A549 (cell line): ENCODE results near the gene CINP. TPM values are rescaled to one million over a fixed set of nuclear protein-coding genes. Genes with fewer than 3 reads are reported as not detected.

Experiments
- ATAC-seq, 2 experiments: fragments of 200-7000 bp in 1 of 2; fragments of >200 bp in 1 of 2; cut with Nextera tagmentation in 1 of 2; cut with Tn5 transposase in 1 of 2; 3 replicates each; pipeline versions ENCODE4 v1.8.0 to v1.9.1; 2018 to 2020; ENCODE audit warnings: mild to moderate bottlenecking in 1 of 2, moderate library complexity in 1 of 2
- CTCF ChIA-PET: fragments of 300-600 bp; sonication (Branson Sonifier 250); formaldehyde crosslinking; extraction: SDS; loops from one replicate; lab custom pipeline; 2021; ENCODE audit warnings: antibody characterized with exemption, inconsistent platforms; lab: Yijun Ruan, JAX
- POLR2A ChIA-PET: fragments of 350-600 bp; formaldehyde crosslinking; extraction: SDS; loops from one replicate; lab custom pipeline; 2021; ENCODE audit warnings: antibody characterized with exemption, inconsistent platforms; lab: Yijun Ruan, JAX
- DNase-seq, 2 experiments: peaks; one replicate each; pipeline versions ENCODE4 v3.0.0 to v3.0.0-alpha.2; 2011 to 2016; ENCODE audit warnings: low read depth in 1 of 2, low spot score in 1 of 2
- FAIRE-seq: peaks from 2 replicates; lab custom pipeline; 2011; peaks lifted over from hg19 to GRCh38; lab: Jason Lieb, UNC
- H3K27ac ChIP-seq, 2 experiments: fragments of >200 bp; sonication (Bioruptor Twin); formaldehyde crosslinking; 3 replicates each; pipeline ENCODE4 v1.5.1; 2016 to 2017
- H3K4me1 ChIP-seq: fragments of >200 bp; sonication (Bioruptor Twin); formaldehyde crosslinking; 3 replicates; pipeline ENCODE4 v1.6.1; 2016
- H3K4me2 ChIP-seq: fragments of >200 bp; sonication (Bioruptor Twin); formaldehyde crosslinking; 3 replicates; pipeline ENCODE4 v1.6.1; 2016
- H3K4me3 ChIP-seq: fragments of >200 bp; sonication (Bioruptor Twin); formaldehyde crosslinking; 3 replicates; pipeline ENCODE4 v1.5.1; 2016
- H3K9me3 ChIP-seq: fragments of >200 bp; sonication (Bioruptor Twin); formaldehyde crosslinking; 3 replicates; pipeline ENCODE4 v1.6.1; 2016
- ATOH8 ChIP-seq: fragments of 250-450 bp; sonication (Bioruptor Pico); IDR thresholded peaks from 2 replicates; pipeline ENCODE4 v1.5.0; 2020; ENCODE audit warnings: low read depth, mild to moderate bottlenecking, moderate library complexity
- BCL3 ChIP-seq: fragments of >200 bp; sonication (Bioruptor Twin); formaldehyde crosslinking; IDR thresholded peaks from 3 replicates; pipeline ENCODE4 v1.6.1; 2016
- CEBPB ChIP-seq, 2 experiments: fragments of >200 bp in 1 of 2; sonication (Bioruptor Twin) in 1 of 2; formaldehyde crosslinking in 1 of 2; IDR thresholded peaks; 2 replicates each; pipeline ENCODE4 v1.6.1; 2012 to 2016
- CHD2 ChIP-seq: fragments of 150-350 bp; IDR thresholded peaks from 2 replicates; pipeline ENCODE4 v1.6.1; 2014; ENCODE audit warnings: low read length; ENCODE audit not compliant: partially characterized antibody
- CHD4 ChIP-seq: fragments of 200-600 bp; sonication (generic); IDR thresholded peaks from 2 replicates; pipeline ENCODE4 v1.6.1; 2016; ENCODE audit warnings: antibody characterized with exemption, mild to moderate bottlenecking, borderline replicate concordance
- EHF ChIP-seq: fragments of 250-450 bp; sonication (Bioruptor Pico); IDR thresholded peaks from 2 replicates; pipeline ENCODE4 v1.5.0; 2020; ENCODE audit warnings: mild to moderate bottlenecking
- EHMT2 ChIP-seq: fragments of 200-600 bp; sonication (generic); IDR thresholded peaks from 2 replicates; pipeline ENCODE4 v1.6.1; 2016; ENCODE audit warnings: antibody characterized with exemption, low read depth, mild to moderate bottlenecking, moderate library complexity
- ELK1 ChIP-seq: fragments of 150-350 bp; IDR thresholded peaks from 2 replicates; pipeline ENCODE4 v1.6.1; 2014; ENCODE audit warnings: low read depth, mild to moderate bottlenecking, low read length
- ESRRA ChIP-seq: fragments of 150-350 bp; IDR thresholded peaks from 2 replicates; pipeline ENCODE4 v1.6.1; 2014; ENCODE audit warnings: mild to moderate bottlenecking, low read length, borderline replicate concordance
- GATA3 ChIP-seq: IDR thresholded peaks from 2 replicates; pipeline ENCODE4 v1.6.1; 2012; ENCODE audit warnings: borderline replicate concordance
- HDAC2 ChIP-seq: fragments of 200-600 bp; sonication (generic); IDR thresholded peaks from 2 replicates; pipeline ENCODE4 v1.6.1; 2016
- HES2 ChIP-seq: fragments of >200 bp; sonication (Bioruptor Twin); formaldehyde crosslinking; IDR thresholded peaks from 2 replicates; pipeline ENCODE4 v1.6.1; 2016
- HEYL ChIP-seq: fragments of 250-450 bp; sonication (Bioruptor Pico); IDR thresholded peaks from 2 replicates; pipeline ENCODE4 v1.8.0; 2021; ENCODE audit warnings: mild to moderate bottlenecking, moderate library complexity
- HOXA7 ChIP-seq: fragments of 250-450 bp; sonication (Bioruptor Pico); IDR thresholded peaks from 2 replicates; pipeline ENCODE4 v1.5.0; 2020; ENCODE audit warnings: mild to moderate bottlenecking, moderate library complexity
- HOXB5 ChIP-seq: fragments of 250-450 bp; sonication (Bioruptor Pico); IDR thresholded peaks from 2 replicates; pipeline ENCODE4 v1.5.0; 2020; ENCODE audit warnings: mild to moderate bottlenecking, moderate library complexity
- JUN ChIP-seq, 2 experiments: fragments of >200 bp; sonication (Bioruptor Twin); formaldehyde crosslinking; IDR thresholded peaks; 2 replicates in 1 of 2; 3 replicates in 1 of 2; pipeline ENCODE4 v1.6.1; 2016 to 2017
- JUNB ChIP-seq: fragments of >200 bp; sonication (Bioruptor Twin); formaldehyde crosslinking; IDR thresholded peaks from 2 replicates; pipeline ENCODE4 v1.6.1; 2016
- KDM5A ChIP-seq: fragments of 200-600 bp; sonication (generic); IDR thresholded peaks from 2 replicates; pipeline ENCODE4 v1.6.1; 2016; ENCODE audit warnings: antibody characterized with exemption, mild to moderate bottlenecking
- NPAS2 ChIP-seq: fragments of 250-450 bp; sonication (Bioruptor Pico); IDR thresholded peaks from 2 replicates; pipeline ENCODE4 v1.8.0; 2022; ENCODE audit warnings: mild to moderate bottlenecking, moderate library complexity, borderline replicate concordance
- NR3C1 ChIP-seq: fragments of >200 bp; sonication (Bioruptor Twin); formaldehyde crosslinking; IDR thresholded peaks from 3 replicates; pipeline ENCODE4 v1.6.1; 2017
- RAD21 ChIP-seq, 2 experiments: fragments of >200 bp in 1 of 2; sonication (Bioruptor Twin) in 1 of 2; formaldehyde crosslinking in 1 of 2; IDR thresholded peaks in 1 of 2; conservative IDR thresholded peaks in 1 of 2; 2 replicates in 1 of 2; 3 replicates in 1 of 2; pipeline ENCODE4 v1.6.1; 2012 to 2018; ENCODE audit warnings: inconsistent platforms in 1 of 2
- RARB ChIP-seq: fragments of 250-450 bp; sonication (Bioruptor Pico); IDR thresholded peaks from 2 replicates; pipeline ENCODE4 v1.8.0; 2021; ENCODE audit warnings: mild to moderate bottlenecking, moderate library complexity
- RCOR1 ChIP-seq: fragments of 150-350 bp; IDR thresholded peaks from 2 replicates; pipeline ENCODE4 v1.6.1; 2014; ENCODE audit warnings: antibody characterized with exemption, low read length, low read depth
- SREBF2 ChIP-seq: fragments of 450-650 bp; IDR thresholded peaks from 2 replicates; pipeline ENCODE4 v1.6.1; 2014; ENCODE audit warnings: mild to moderate bottlenecking, moderate library complexity
- ZC3H11A ChIP-seq: fragments of 450-650 bp; IDR thresholded peaks from 2 replicates; pipeline ENCODE4 v1.6.1; 2014; ENCODE audit warnings: antibody characterized with exemption, mild to moderate bottlenecking
- ZFP36 ChIP-seq: fragments of 450-650 bp; IDR thresholded peaks from 2 replicates; pipeline ENCODE4 v1.6.1; 2014; ENCODE audit warnings: borderline replicate concordance; ENCODE audit not compliant: partially characterized antibody
- ZSCAN20 ChIP-seq: fragments of 250-450 bp; sonication (Bioruptor Pico); IDR thresholded peaks from 2 replicates; pipeline ENCODE4 v1.8.0; 2022; ENCODE audit warnings: mild to moderate bottlenecking, moderate library complexity
- WGBS: methylation state at CpG from one replicate; pipeline ENCODE4 v1.1.6; 2017; ENCODE audit errors: missing lambda C conversion rate; 5-methylcytosine and 5-hydroxymethylcytosine counted together
- polyA plus RNA-seq, 4 experiments: library from polyadenylated mRNA; depleted of rRNA in 3 of 4; stranded (reverse); fragments of >200 nt; fragmentation: RNase III in 1 of 4; extraction: RNeasy Plus Mini Kit Qiagen cat#74134 plus additional on column Dnase treatment in 1 of 4; gene quantifications; 2 replicates in 3 of 4; 3 replicates in 1 of 4; pipeline ENCODE4 v1.2.3, GENCODE V29; 2011 to 2017

CINP gene
- polyA plus RNA-seq, 2 of the 4 experiments (the other 2 are of a cell fraction), result 59.9 to 74.6 TPM

- FAIRE-seq (no peak), ATAC-seq (no peak), DNase-seq (no peak)
- ChIA-PET CTCF (no interaction called here), POLR2A (interaction anchor here (0.5 to 0.6 kb wide), 2 partner anchors 12 to 172 kb away, joined by 4 read pairs; no protein-coding TSS in a partner anchor)
- Histone ChIP-seq H3K4me3 (no peak overlapping the region), H3K4me2 (no peak overlapping the region), H3K27ac (no peak overlapping the region), H3K9me3 (no peaks in the 10 kb centered on the region), H3K4me1 (no peaks in the 10 kb centered on the region)
- TF ChIP-seq HOXB5, result no peak
- no peak for TF ChIP-seq ESRRA
- WGBS, result 97% methylated on average over 5 of the region's 5 CpGs
Measured at GRCh38 chr14:102344485-102344884, 18.2 kb downstream of the CINP start.

- FAIRE-seq, result no peak
- no peaks in the 10 kb centered on the region for H3K4me1 ChIP-seq
- TF ChIP-seq HES2, result no peak
- TF ChIP-seq GATA3, result no peak
- no peak for TF ChIP-seq KDM5A
- TF ChIP-seq NR3C1, result no peak
- no peak for TF ChIP-seq CHD4
- TF ChIP-seq CEBPB (IDR thresholded peaks at IDR 0.05), result no peak
- no peak for TF ChIP-seq RAD21 (conservative IDR thresholded peaks at IDR 0.05 in 1 of 2, IDR thresholded peaks at IDR 0.05 in 1 of 2)
- no peak for TF ChIP-seq NPAS2 (CRISPR knock-in tag)
- TF ChIP-seq HOXB5, result no peak
- no peak for TF ChIP-seq CHD2
- TF ChIP-seq HOXA7 (CRISPR knock-in tag), result no peak
- no peak for TF ChIP-seq RCOR1
- no peak for TF ChIP-seq ZSCAN20 (CRISPR knock-in tag)
- no peak for TF ChIP-seq ZC3H11A
- TF ChIP-seq SREBF2, result no peak
- TF ChIP-seq EHF (CRISPR knock-in tag), result no peak
- TF ChIP-seq JUNB, result no peak
- TF ChIP-seq ZFP36, result no peak
- TF ChIP-seq ELK1, result no peak
- TF ChIP-seq, all 56 proteins: peak for 0
- no peak overlapping the region for H3K4me3 ChIP-seq
- POLR2A ChIA-PET, result interaction anchor here (0.5 to 0.6 kb wide), 2 partner anchors 11 to 172 kb away, joined by 4 read pairs; no protein-coding TSS in a partner anchor
- H3K9me3 ChIP-seq, result no peaks in the 10 kb centered on the region
- DNase-seq (no peak), ATAC-seq (peak; percentile 19 to 41; a peak in 1 of 6 replicates)
- CTCF ChIA-PET, result no interaction called here
- no peak overlapping the region for H3K4me2 ChIP-seq
- H3K27ac ChIP-seq, result no peak overlapping the region
- WGBS, result 88% methylated on average over 7 of the region's 7 CpGs
Measured at GRCh38 chr14:102344084-102344483, 18.6 kb downstream of the CINP start.

GRCh38 chr14:102342238-102342637 is 20.5 kb downstream of the CINP start:
- CTCF ChIA-PET, result interaction anchor here (0.6 to 1.5 kb wide), 5 partner anchors 11 to 460 kb away, joined by 3 to 4 read pairs (median 3); no protein-coding TSS in a partner anchor

More at GRCh38 chr14:102342238-102342637, 20.5 kb downstream of the CINP start:
- Histone ChIP-seq H3K9me3 (no peaks in the 10 kb centered on the region), H3K4me3 (no peak overlapping the region), H3K4me1 (no peaks in the 10 kb centered on the region)
- FAIRE-seq (no peak), DNase-seq (no peak)
- 90% methylated on average over 5 of the region's 5 CpGs for WGBS
- TF ChIP-seq RCOR1 (no peak), HEYL (CRISPR knock-in tag) (no peak), RARB (CRISPR knock-in tag) (no peak), JUN (IDR thresholded peaks at IDR 0.05) (no peak), EHMT2 (no peak), HDAC2 (no peak), NR3C1 (no peak), ZSCAN20 (CRISPR knock-in tag) (no peak), BCL3 (no peak), ATOH8 (CRISPR knock-in tag) (no peak), HOXA7 (CRISPR knock-in tag) (no peak)
- TF ChIP-seq, all 56 proteins: peak for 0
- H3K4me2 ChIP-seq, result no peak overlapping the region
- POLR2A ChIA-PET, result no interaction called here
- ATAC-seq, result no peak
- no peak overlapping the region for H3K27ac ChIP-seq
